DMS 273 treated with DMSO at 0.1 percent for 48 hours (cell line): ENCODE data around the gene TRIM66.
A peak's percentile ranks its signal among the peaks of the same experiment; 100 is the strongest.

ENCODE experiments used
- DNase-seq: peaks from one replicate; lab custom pipeline; 2025; lab: John Stamatoyannopoulos, UW

TRIM66 gene

GRCh38 chr11:8715501-8715900 is 33.0 kb upstream of the TRIM66 start:
- DNase-seq, result no peak

- DNase-seq, result no peak
Measured at GRCh38 chr11:8714622-8715225, 32.3 kb upstream of the TRIM66 start.

- DNase-seq, result no peak
Measured at GRCh38 chr11:8713760-8714454, 31.4 kb upstream of the TRIM66 start.

- DNase-seq, result no peak
Measured at GRCh38 chr11:8712506-8712905, 30.0 kb upstream of the TRIM66 start.

GRCh38 chr11:8711895-8712442 is 29.5 kb upstream of the TRIM66 start:
- DNase-seq, result no peak

GRCh38 chr11:8709777-8710176 is 27.3 kb upstream of the TRIM66 start:
- DNase-seq, result no peak

- peak; percentile 33 for DNase-seq
Measured at GRCh38 chr11:8709002-8709672, 26.7 kb upstream of the TRIM66 start.

- no peak for DNase-seq
Measured at GRCh38 chr11:8707541-8708191, 25.2 kb upstream of the TRIM66 start.

- DNase-seq, result no peak
Measured at GRCh38 chr11:8706673-8707432, 24.4 kb upstream of the TRIM66 start.

GRCh38 chr11:8705146-8705545 is 22.7 kb upstream of the TRIM66 start:
- no peak for DNase-seq

GRCh38 chr11:8704136-8704535 is 21.7 kb upstream of the TRIM66 start:
- DNase-seq, result no peak

- DNase-seq, result no peak
Measured at GRCh38 chr11:8702598-8702915, 20.1 kb upstream of the TRIM66 start.

- no peak for DNase-seq
Measured at GRCh38 chr11:8701891-8702597, 19.6 kb upstream of the TRIM66 start.

GRCh38 chr11:8699903-8700302 is 17.4 kb upstream of the TRIM66 start:
- no peak for DNase-seq

- DNase-seq, result no peak
Measured at GRCh38 chr11:8698917-8699441, 16.5 kb upstream of the TRIM66 start.

- DNase-seq, result no peak
Measured at GRCh38 chr11:8698379-8698851, 15.9 kb upstream of the TRIM66 start.

GRCh38 chr11:8697054-8697453 is 14.6 kb upstream of the TRIM66 start:
- DNase-seq, result no peak

GRCh38 chr11:8694137-8694536 is 11.7 kb upstream of the TRIM66 start:
- DNase-seq, result no peak

- no peak for DNase-seq
Measured at GRCh38 chr11:8693555-8693954, 11.1 kb upstream of the TRIM66 start.

GRCh38 chr11:8693010-8693551 is 10.6 kb upstream of the TRIM66 start:
- DNase-seq, result no peak

- no peak for DNase-seq
Measured at GRCh38 chr11:8692417-8692816, 10.0 kb upstream of the TRIM66 start.
